A673 (cell line): ENCODE measurements around the gene FIGN.

Source experiments
- CTCF ChIP-seq: fragments of 300-800, 200-600 bp; sonication (generic); conservative IDR thresholded peaks from 2 replicates; pipeline ENCODE4 v1.5.1; 2017; ENCODE audit warnings: low read depth, mild to moderate bottlenecking, antibody characterized with exemption, low read length, moderate library complexity, mixed read lengths
- EZH2 ChIP-seq: fragments of 200-600 bp; sonication (generic); IDR thresholded peaks from 2 replicates; pipeline ENCODE4 v1.6.1; 2017; ENCODE audit warnings: borderline replicate concordance, low read depth, mild to moderate bottlenecking, mixed read lengths, antibody characterized with exemption, low read length; ENCODE audit not compliant: poor library complexity, severe bottlenecking

DNA sequence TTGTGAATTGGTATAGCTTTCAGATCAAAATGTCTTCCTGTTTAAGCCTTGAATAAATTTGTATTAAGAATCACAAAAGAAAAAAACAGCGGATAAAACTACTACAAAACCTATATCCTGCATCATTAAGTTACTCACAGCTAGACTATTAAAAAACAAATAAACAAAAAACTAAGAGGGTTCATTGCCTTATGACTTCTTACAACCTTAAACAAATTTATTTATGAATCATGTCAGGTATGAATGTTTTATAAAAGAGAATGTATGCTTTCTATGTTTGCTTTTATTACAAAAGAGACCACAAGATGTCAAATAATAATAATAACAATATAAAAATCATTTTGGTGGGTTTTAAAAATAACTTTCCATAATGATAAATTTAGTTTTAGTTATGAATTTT lies 109.6 kb downstream of the FIGN start:
- no peak for TF ChIP-seq CTCF
- TF ChIP-seq EZH2, result no peak
